HG02623 (cell line): ENCODE results near the gene RIMBP2.
"Not testable (repeated sequence)": the region's sequence is repeated elsewhere in the genome, so short reads cannot be mapped to it uniquely, and the experiment has no call there.

Experiments
- ATAC-seq: cut with Tn5 transposase; IDR thresholded peaks from one replicate; pipeline ENCODE4 v1.9.1; 2021; ENCODE audit warnings: moderate library complexity; ENCODE audit not compliant: unreplicated experiment

RIMBP2 gene

GRCh38 chr12:130609966-130610365 lies 106.1 kb downstream of the RIMBP2 start:
- no peak for ATAC-seq

- no peak for ATAC-seq
Measured at GRCh38 chr12:130608831-130609230, 107.3 kb downstream of the RIMBP2 start.

- ATAC-seq, result no peak
Measured at GRCh38 chr12:130608132-130608531, 108.0 kb downstream of the RIMBP2 start.

GRCh38 chr12:130606231-130606630 lies 109.9 kb downstream of the RIMBP2 start:
- ATAC-seq, result no peak

- no peak for ATAC-seq
Measured at GRCh38 chr12:130603396-130603965, 112.6 kb downstream of the RIMBP2 start.

GRCh38 chr12:130602251-130602650 lies 113.8 kb downstream of the RIMBP2 start:
- ATAC-seq, result no peak

GRCh38 chr12:130601327-130601726 lies 114.8 kb downstream of the RIMBP2 start:
- no peak for ATAC-seq

- ATAC-seq, result no peak
Measured at GRCh38 chr12:130596241-130596640, 119.9 kb downstream of the RIMBP2 start.

- no peak for ATAC-seq
Measured at GRCh38 chr12:130595566-130595965, 120.5 kb downstream of the RIMBP2 start.

- ATAC-seq, result no peak
Measured at GRCh38 chr12:130593056-130593455, 123.0 kb downstream of the RIMBP2 start.

GRCh38 chr12:130592641-130593040 lies 123.5 kb downstream of the RIMBP2 start:
- ATAC-seq, result no peak

- ATAC-seq, result no peak
Measured at GRCh38 chr12:130591736-130592135, 124.4 kb downstream of the RIMBP2 start.

- ATAC-seq, result no peak
Measured at GRCh38 chr12:130590685-130591084, 125.4 kb downstream of the RIMBP2 start.

GRCh38 chr12:130589540-130590317 lies 126.4 kb downstream of the RIMBP2 start:
- no peak for ATAC-seq

- no peak for ATAC-seq
Measured at GRCh38 chr12:130588696-130589539, 127.2 kb downstream of the RIMBP2 start.

- no peak for ATAC-seq
Measured at GRCh38 chr12:130587966-130588365, 128.1 kb downstream of the RIMBP2 start.

GRCh38 chr12:130584475-130584874 lies 131.6 kb downstream of the RIMBP2 start:
- ATAC-seq, result not testable (repeated sequence)

- no peak for ATAC-seq
Measured at GRCh38 chr12:130583800-130584199, 132.3 kb downstream of the RIMBP2 start.

- ATAC-seq, result no peak
Measured at GRCh38 chr12:130583317-130583716, 132.8 kb downstream of the RIMBP2 start.

GRCh38 chr12:130582286-130582685 lies 133.8 kb downstream of the RIMBP2 start:
- ATAC-seq, result no peak

GRCh38 chr12:130581782-130582181 lies 134.3 kb downstream of the RIMBP2 start:
- no peak for ATAC-seq

- no peak for ATAC-seq
Measured at GRCh38 chr12:130579231-130579630, 136.9 kb downstream of the RIMBP2 start.
